Activated CD4-positive, CD25-positive, alpha-beta regulatory T cell treated with anti-CD3 and anti-CD28 coated beads, Interleukin-2, amount 50 U/mL, for 24 hours (primary cell): Measurements from ENCODE around the gene CYP27C1.
"Not testable (repeated sequence)": the region's sequence is repeated elsewhere in the genome, so short reads cannot be mapped to it uniquely, and the experiment has no call there.

Experiments
- ATAC-seq, 2 donors: fragments of 150-1000 bp; cut with Tn5 transposase; one replicate each; pipeline ENCODE4 v1.10.0; 2021; ENCODE audit warnings: mild to moderate bottlenecking in 1 of 2, moderate library complexity in 1 of 2

Gene CYP27C1

GRCh38 chr2:127220768-127221527 lies 849 bp upstream of the CYP27C1 start:
- no peak for ATAC-seq

DNA sequence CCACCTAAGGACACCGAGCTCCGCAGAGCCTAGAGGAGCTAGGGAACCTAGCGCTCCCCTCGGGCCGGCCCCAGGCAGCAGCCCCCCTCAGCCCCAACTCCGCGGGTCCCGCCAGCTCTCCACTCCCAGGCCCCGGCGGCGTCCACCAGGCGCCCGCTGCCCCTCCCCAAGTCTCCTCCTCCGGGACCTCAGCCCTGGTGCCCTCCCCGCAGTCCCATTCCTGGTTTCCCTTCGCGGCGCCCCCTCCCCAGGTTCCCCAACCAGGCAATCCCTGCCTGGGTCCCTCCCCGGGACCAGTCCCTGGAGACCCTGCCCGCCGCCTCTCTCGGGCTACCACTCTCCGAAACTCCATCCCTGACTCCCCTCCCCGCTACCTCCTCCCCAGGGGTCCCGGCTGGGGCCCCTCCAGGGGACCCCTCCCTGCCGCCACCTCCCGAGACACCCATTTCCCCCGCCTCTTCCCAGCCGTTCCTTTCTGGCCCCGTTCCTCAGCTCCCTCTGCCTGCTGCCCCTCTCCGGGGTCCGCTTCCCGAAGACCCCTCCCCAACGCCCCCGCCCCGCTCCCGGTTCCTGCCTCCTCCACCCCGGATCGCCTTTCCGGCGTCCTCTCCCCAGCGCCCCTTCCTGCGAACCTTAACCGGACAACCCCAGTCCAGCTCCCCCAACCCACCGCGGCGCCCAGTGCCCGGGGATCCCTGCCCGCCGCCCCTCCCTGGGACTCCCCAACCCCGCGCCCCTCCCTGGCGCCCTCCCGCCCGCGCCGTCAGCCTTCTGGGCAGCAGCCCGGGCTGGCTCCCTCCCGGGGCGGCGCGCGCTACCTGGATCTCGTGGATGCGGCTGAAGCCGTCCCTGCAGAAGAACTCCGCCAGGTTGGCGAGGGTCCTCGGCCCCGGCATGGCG lies 678 bp downstream of the CYP27C1 start:
- no peak for ATAC-seq

DNA sequence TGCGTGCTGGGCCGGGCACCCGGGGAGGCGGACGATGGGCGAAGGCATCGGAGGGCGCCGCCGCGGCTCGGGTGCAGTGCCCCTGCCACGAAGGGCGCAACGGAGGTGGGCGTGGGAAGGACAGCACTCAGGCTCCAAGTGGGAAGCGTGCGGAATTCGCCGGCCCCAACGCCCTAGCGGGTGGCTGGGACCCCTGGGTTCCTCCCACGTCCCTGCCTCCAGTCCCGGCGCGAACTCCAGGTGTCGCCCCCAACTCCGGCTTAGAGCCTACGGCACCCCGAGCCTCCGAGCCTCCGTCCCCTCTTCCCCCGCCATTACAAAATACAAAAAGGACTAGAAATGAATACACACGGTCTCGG lies 1.3 kb downstream of the CYP27C1 start:
- ATAC-seq = no peak

DNA sequence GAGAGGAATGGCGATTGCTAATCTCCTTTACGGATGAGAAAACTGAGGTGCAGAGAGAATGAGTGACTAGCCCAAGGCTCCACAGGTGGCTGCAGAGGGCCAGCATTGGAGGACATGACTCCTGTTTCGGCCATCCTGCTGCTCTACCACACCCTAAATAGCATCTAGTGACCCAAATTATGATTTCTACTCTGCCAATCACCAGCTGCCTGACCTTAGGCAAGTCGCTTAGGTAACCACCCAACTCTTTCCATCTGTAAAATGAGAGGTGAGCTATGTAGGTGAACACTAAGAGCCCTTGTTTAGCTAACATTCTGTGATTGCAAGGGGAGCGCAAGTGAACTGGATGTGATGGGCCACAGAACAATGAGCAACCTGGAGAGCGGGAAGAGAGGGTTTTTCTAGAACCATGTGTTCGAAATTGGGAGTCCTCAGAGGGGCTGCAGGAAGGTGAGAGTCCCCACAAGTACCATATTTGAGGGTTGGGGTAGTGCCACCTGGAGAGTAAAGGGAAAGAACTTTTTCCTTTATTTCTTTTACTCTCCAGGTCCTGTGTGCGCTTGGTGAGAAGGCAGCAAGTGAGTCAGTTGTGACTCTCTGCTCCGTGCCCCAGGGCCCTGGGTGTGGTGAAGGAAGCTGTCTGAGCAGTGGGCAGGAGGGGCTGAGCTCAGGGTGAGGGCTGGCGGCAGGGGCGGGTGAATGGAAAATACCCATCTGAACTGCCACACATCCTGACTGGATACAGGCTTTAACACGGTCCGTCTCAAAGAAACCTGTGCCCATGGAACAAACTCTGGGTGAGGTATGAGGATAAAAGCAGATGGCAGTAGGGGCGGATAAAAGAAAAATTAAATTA lies 2.4 kb downstream of the CYP27C1 start:
- ATAC-seq = no peak

DNA sequence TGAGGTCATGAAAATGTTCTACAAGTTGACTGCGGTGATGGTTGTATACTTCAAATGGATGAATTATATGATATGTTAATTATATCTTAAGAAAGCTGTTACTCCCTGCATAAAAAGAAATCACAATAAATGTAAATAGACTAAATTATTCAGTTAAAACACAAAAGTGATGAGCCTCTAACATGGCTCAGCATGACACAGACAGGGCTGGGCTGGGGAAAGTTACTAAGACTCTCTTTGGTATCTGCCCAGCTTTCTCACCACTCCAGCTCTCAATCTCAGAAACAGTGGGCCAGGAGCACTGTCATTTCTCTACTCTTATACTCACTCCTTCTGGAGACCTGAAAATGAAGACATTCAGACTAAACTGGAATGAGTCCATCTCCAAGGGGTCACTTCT lies 3.5 kb downstream of the CYP27C1 start:
- no peak for ATAC-seq

- no peak for ATAC-seq
These were observed 4.0 kb downstream of the CYP27C1 start for GRCh38 chr2:127216095-127216494.

- ATAC-seq = not testable (repeated sequence)
These were observed 5.9 kb downstream of the CYP27C1 start for GRCh38 chr2:127214201-127214600.

DNA sequence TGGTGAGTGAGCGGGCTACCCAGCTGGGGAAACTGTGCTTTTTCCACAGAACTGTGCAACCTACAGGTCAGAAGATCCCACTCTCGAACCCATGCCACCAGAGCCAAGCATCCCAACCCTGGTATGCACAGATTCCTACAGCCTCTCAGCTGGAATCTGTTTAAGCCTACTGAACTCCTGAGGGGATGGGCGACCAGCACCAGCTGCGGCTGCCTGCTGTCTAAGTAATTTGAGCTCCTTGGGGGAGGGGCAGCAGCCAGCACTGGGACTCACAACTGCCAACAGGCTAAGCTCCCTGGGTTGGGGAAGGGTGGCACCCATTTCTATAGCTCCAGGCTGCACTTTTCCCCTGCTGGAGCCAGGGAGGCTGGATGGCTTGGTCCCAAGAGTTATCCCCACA lies 11.8 kb downstream of the CYP27C1 start:
- ATAC-seq = no peak

GRCh38 chr2:127205218-127206125 lies 14.6 kb downstream of the CYP27C1 start:
- no peak for ATAC-seq

- ATAC-seq = no peak
These were observed 18.6 kb downstream of the CYP27C1 start for GRCh38 chr2:127201452-127201851.

- ATAC-seq = no peak
These were observed 19.1 kb downstream of the CYP27C1 start for GRCh38 chr2:127200962-127201361.

- no peak for ATAC-seq
These were observed 20.9 kb downstream of the CYP27C1 start for GRCh38 chr2:127199223-127199622.

GRCh38 chr2:127197475-127198385 lies 22.4 kb downstream of the CYP27C1 start:
- ATAC-seq = peak; percentile 82 to 88

- no peak for ATAC-seq
These were observed 23.1 kb downstream of the CYP27C1 start for GRCh38 chr2:127196998-127197397.

- ATAC-seq = no peak
These were observed 23.6 kb downstream of the CYP27C1 start for GRCh38 chr2:127196549-127196948.

DNA sequence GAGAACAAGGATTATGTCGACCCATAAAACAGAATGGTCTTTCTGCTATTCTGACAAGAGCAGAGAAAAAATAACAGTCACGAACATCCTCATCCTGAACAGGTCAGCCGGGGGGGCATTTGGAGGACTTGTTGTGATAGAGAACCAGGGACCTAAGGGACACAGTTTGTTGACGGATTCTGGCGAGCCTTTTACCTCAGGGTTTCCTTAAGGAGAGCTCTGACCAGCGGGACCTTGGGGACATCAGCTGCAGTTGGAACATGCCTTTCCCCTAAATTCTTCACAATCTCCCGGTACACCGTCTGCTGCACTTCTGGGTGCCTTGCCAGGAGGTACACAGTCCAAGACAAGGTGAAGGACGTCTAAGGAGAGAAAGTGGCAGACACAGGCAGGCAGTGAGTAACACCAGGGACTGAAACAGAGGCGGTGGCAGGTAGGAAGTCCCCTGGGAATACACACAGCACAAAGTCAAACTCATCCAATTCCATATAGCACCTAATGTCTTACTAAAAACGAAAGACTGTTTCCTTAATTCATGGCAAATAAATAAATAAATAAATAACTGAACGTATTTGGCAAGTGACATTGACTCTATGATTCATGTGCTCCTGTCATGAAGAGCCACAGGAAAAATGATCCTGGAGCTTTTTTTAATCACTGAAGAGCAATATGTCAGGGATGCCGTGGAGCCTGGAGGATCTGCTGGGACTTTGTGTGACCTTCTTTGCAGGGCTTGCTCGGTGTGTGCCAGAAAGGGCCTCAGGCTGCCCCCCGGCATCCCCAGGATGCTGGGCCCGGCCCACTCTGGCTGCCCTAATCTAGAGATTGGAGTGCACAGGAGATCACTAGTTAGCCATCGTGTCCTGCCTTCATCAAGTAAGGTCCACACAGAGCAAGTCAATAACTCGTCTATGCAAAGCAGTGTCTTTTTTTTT lies 24.7 kb downstream of the CYP27C1 start:
- no peak for ATAC-seq

DNA sequence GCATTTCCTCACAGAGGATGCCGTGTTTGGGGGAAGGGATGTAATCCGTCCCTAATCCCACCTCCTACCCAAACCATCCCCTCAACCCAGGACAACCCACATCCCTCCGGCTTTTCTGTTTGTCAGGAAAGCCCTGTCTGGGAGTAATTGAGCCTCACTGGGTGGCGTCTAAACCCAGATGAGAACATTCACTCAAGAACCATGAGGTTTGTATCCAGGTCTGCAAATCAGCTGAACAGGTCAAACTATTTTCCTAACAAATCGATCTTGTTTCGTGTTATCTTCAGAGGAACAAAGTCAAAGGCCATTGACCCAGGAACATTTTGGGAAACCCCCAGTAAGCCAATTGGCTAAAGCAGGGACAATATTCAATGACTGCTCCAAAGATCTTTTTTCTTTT lies 25.7 kb downstream of the CYP27C1 start:
- ATAC-seq = no peak

- no peak for ATAC-seq
These were observed 26.2 kb downstream of the CYP27C1 start for GRCh38 chr2:127193967-127194280.

GRCh38 chr2:127193164-127193966 lies 26.7 kb downstream of the CYP27C1 start:
- ATAC-seq = no peak
